Thyroid gland (tissue), 4 donors: Measurements from ENCODE around the gene PRKCQ. TPM values are rescaled to one million over a fixed set of nuclear protein-coding genes. Genes with fewer than 3 reads are reported as not detected.

Experiments
- DNase-seq, 2 donors: peaks; one replicate each; pipeline ENCODE4 v3.0.0-alpha.2; 2019
- H3K27ac ChIP-seq, 3 donors: fragments of 200-600 bp; sonication (generic); 1 replicate in 2 of 3; 2 replicates in 1 of 3; pipeline ENCODE4 v1.5.1; 2016 to 2019; ENCODE audit warnings: mild to moderate bottlenecking in 1 of 3, moderate library complexity in 1 of 3
- H3K27me3 ChIP-seq: fragments of 200-600 bp; sonication (generic); one replicate; pipeline ENCODE4 v1.5.1; 2019
- H3K36me3 ChIP-seq, 2 donors: fragments of 200-600 bp; sonication (generic); one replicate each; pipeline ENCODE4 v1.5.1; 2016 to 2019
- H3K4me1 ChIP-seq, 2 donors: fragments of 200-600 bp; sonication (generic); one replicate each; pipeline ENCODE4 v1.5.1; 2017 to 2019
- H3K4me3 ChIP-seq, 3 donors: fragments of 200-600 bp; sonication (generic); replicated peaks in 1 of 3; 1 replicate in 2 of 3; 2 replicates in 1 of 3; pipeline ENCODE4 v1.5.1; 2016; ENCODE audit warnings: mild to moderate bottlenecking in 1 of 3
- H3K9me3 ChIP-seq: fragments of 200-600 bp; sonication (generic); one replicate; pipeline ENCODE4 v1.5.1; 2017
- POLR2A ChIP-seq, 2 donors: fragments of 450-650 bp; IDR thresholded peaks; one replicate each; pipeline ENCODE4 v1.6.1; 2017; ENCODE audit warnings: antibody characterized with exemption in 2 of 2, mild to moderate bottlenecking in 2 of 2, moderate library complexity in 1 of 2
- WGBS, 2 donors: methylation state at CpG; one replicate each; pipeline ENCODE4 v1.1.5; 2017; 5-methylcytosine and 5-hydroxymethylcytosine counted together
- intact Hi-C: fragments of 100-400 bp; cut with DNase I; formaldehyde crosslinking; loops from one replicate; pipeline ENCODE4 v1.15.1; 2023
- total RNA-seq, 4 donors: library from RNA; depleted of rRNA; stranded (reverse); fragments of >200 nt; gene quantifications; one replicate each; pipeline ENCODE4 v1.2.3, GENCODE V29; 2016
- TF ChIP-seq, protein P1 (sequence below), 6 experiments: fragments of 200-600 bp in 3 of 6; fragments of 450-650 bp in 3 of 6; sonication (generic) in 3 of 6; IDR thresholded peaks; one replicate each; pipeline ENCODE4 v1.5.1; 2016 to 2019; ENCODE audit warnings: antibody characterized with exemption in 6 of 6, mild to moderate bottlenecking in 2 of 6, inconsistent platforms in 1 of 6, moderate library complexity in 1 of 6

The PRKCQ gene
- total RNA-seq, 4 donors from 2014 or later, result 24.2 to 45.7 (median 34.5) TPM

DNA sequence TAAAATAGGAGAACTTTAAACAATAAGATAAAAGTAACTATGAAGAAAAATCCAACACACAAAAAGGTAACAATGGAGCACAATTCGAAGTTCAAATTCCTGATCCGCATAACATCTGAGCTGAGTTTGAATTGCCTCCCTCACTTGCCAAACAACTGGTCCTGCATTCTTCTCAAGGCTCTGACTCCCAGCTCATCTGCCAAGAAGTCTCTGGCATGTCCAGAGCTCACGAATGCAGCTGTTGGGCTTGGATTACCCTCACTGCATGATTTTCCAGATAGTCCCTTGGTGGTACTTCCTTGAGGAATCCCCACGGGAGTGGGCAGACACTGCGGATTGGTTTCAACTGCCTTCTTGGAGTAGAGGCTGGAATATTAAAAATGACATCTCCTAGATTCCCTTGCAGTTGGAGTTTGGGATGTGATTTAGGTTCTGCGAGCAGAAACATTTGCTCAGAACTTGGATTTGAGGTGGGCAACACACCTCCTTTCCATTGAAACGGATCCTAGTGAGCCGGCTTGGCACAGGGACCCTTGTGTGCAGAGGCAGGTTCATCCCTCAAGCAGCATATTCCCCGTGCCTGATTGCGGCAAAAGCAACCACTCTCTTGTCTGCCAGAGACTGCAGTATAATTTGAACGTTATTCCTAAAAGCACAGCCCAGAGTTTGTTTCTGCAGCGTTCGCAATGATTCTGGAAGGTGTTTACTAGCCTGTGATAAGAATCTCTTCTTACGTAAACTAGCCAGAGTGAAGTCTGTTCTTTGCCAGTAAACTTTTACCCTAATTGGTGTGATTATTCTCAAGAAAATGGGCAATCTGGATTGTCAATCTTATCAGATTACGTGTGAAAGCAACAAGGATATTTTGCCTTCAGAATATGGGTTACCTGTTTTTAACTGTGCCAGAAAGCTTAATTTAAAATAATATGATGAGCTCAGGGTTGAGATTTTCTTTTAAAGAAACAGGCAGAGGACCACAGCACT, 23.4 kb upstream of the PRKCQ start:
- intact Hi-C loops, result no loop called here
- no peak for DNase-seq
- Histone ChIP-seq H3K27me3 (no peaks in the 10 kb centered on the region), H3K27ac (no peak overlapping the region), H3K9me3 (no peaks in the 10 kb centered on the region), H3K36me3 (no peaks in the 10 kb centered on the region), H3K4me1 (peaks cover 0 to 6% of the 10 kb centered on the region in 2 donors), H3K4me3 (no peak overlapping the region)
- WGBS, 2 donors, result 78 to 79% methylated on average over 15 of the region's 15 CpGs
- TF ChIP-seq POLR2A (IDR thresholded peaks at IDR 0.05), result no peak
- TF ChIP-seq, protein P1, sequence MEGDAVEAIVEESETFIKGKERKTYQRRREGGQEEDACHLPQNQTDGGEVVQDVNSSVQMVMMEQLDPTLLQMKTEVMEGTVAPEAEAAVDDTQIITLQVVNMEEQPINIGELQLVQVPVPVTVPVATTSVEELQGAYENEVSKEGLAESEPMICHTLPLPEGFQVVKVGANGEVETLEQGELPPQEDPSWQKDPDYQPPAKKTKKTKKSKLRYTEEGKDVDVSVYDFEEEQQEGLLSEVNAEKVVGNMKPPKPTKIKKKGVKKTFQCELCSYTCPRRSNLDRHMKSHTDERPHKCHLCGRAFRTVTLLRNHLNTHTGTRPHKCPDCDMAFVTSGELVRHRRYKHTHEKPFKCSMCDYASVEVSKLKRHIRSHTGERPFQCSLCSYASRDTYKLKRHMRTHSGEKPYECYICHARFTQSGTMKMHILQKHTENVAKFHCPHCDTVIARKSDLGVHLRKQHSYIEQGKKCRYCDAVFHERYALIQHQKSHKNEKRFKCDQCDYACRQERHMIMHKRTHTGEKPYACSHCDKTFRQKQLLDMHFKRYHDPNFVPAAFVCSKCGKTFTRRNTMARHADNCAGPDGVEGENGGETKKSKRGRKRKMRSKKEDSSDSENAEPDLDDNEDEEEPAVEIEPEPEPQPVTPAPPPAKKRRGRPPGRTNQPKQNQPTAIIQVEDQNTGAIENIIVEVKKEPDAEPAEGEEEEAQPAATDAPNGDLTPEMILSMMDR (IDR thresholded peaks at IDR 0.05), result no peak

GRCh38 chr10:6602700-6603084, 22.6 kb upstream of the PRKCQ start:
- no peak for TF ChIP-seq POLR2A (IDR thresholded peaks at IDR 0.05)
- TF ChIP-seq, protein P1 (IDR thresholded peaks at IDR 0.05), result no peak
- DNase-seq, result no peak
- peaks cover 0 to 6% of the 10 kb centered on the region in 2 donors for H3K4me1 ChIP-seq
- H3K9me3 ChIP-seq, result no peaks in the 10 kb centered on the region
- no peaks in the 10 kb centered on the region for H3K27me3 ChIP-seq
- no peak overlapping the region for H3K4me3 ChIP-seq
- no peaks in the 10 kb centered on the region for H3K36me3 ChIP-seq
- H3K27ac ChIP-seq, result no peak overlapping the region
- WGBS, 2 donors, result 87 to 91% methylated on average over 1 of the region's 1 CpG
- intact Hi-C loops, result no loop called here

GRCh38 chr10:6602026-6602699, 22.1 kb upstream of the PRKCQ start:
- Histone ChIP-seq H3K9me3 (no peaks in the 10 kb centered on the region), H3K4me3 (no peak overlapping the region), H3K27me3 (no peaks in the 10 kb centered on the region), H3K27ac (no peak overlapping the region), H3K4me1 (peaks cover 0 to 6% of the 10 kb centered on the region in 2 donors), H3K36me3 (no peaks in the 10 kb centered on the region)
- intact Hi-C loops, result no loop called here
- WGBS, 2 donors, result 86% methylated on average over 2 of the region's 2 CpGs
- TF ChIP-seq, protein P1 (IDR thresholded peaks at IDR 0.05), result no peak
- TF ChIP-seq POLR2A (IDR thresholded peaks at IDR 0.05), result no peak
- DNase-seq, result no peak

- WGBS, 2 donors, result 88 to 90% methylated on average over 8 to 9 of the region's 9 CpGs
- H3K4me3 ChIP-seq, result no peak overlapping the region
- no peaks in the 10 kb centered on the region for H3K9me3 ChIP-seq
- no peak overlapping the region for H3K27ac ChIP-seq
- TF ChIP-seq, protein P1 (IDR thresholded peaks at IDR 0.05), result no peak
- no peak for TF ChIP-seq POLR2A (IDR thresholded peaks at IDR 0.05)
- H3K4me1 ChIP-seq, result peaks cover 0 to 6% of the 10 kb centered on the region in 2 donors
- intact Hi-C loops, result no loop called here
- DNase-seq, result no peak
- H3K36me3 ChIP-seq, result no peaks in the 10 kb centered on the region
- no peaks in the 10 kb centered on the region for H3K27me3 ChIP-seq
Measured at GRCh38 chr10:6601246-6601805, 21.2 kb upstream of the PRKCQ start.
